GM10266 (cell line): ENCODE results near the gene UNC45B.

Experiments used
- DNase-seq: peaks from one replicate; pipeline ENCODE4 v3.0.0; 2012; ENCODE audit errors: extremely low spot score
- TF ChIP-seq, protein P1 (sequence below): IDR thresholded peaks from 2 replicates; pipeline ENCODE4 v1.5.1; 2012; ENCODE audit warnings: mild to moderate bottlenecking, low read depth; ENCODE audit not compliant: control insufficient read depth, insufficient read depth; ENCODE audit errors: missing control alignments

The UNC45B gene

DNA sequence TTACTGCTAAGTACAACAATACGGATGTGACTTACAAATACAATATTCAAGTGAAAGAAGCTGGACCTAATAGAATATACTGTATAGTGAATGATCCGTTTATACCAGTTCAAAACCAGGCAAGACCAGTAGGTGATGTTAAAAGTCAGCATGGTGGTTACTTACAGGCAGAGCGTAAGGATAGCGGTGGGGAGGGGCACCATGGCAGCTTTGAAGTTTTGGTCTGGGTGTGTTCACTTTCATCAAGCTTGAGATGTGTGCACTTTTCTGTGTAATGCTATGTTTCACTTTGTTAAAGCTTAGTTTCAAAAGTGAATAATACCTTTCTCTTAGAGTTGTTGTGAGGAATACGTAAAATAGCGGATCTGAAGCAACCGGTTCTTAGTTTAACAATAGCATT, 63.1 kb downstream of the UNC45B start:
- DNase-seq, result no peak
- TF ChIP-seq, protein P1, sequence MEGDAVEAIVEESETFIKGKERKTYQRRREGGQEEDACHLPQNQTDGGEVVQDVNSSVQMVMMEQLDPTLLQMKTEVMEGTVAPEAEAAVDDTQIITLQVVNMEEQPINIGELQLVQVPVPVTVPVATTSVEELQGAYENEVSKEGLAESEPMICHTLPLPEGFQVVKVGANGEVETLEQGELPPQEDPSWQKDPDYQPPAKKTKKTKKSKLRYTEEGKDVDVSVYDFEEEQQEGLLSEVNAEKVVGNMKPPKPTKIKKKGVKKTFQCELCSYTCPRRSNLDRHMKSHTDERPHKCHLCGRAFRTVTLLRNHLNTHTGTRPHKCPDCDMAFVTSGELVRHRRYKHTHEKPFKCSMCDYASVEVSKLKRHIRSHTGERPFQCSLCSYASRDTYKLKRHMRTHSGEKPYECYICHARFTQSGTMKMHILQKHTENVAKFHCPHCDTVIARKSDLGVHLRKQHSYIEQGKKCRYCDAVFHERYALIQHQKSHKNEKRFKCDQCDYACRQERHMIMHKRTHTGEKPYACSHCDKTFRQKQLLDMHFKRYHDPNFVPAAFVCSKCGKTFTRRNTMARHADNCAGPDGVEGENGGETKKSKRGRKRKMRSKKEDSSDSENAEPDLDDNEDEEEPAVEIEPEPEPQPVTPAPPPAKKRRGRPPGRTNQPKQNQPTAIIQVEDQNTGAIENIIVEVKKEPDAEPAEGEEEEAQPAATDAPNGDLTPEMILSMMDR, result no peak

DNA sequence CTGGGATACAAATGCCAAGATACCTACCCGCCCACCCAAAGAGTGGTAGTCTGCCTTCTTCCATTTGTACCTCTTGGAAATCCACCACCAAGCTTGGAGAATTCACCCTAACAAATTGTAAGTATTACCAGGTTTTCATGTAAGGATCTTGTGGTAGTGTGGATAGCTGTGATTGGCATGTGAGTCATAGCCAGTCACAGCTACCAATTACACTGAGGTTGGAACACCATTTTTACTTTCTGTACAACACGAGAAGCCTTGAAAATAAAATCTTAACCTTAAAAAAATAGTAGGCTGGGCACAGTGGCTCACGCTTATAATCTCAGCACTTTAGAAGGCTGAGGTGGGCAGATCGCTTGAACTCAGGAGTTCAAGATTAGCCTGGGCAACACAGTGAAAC, 65.1 kb downstream of the UNC45B start:
- TF ChIP-seq, protein P1, result no peak
- DNase-seq, result no peak

DNA sequence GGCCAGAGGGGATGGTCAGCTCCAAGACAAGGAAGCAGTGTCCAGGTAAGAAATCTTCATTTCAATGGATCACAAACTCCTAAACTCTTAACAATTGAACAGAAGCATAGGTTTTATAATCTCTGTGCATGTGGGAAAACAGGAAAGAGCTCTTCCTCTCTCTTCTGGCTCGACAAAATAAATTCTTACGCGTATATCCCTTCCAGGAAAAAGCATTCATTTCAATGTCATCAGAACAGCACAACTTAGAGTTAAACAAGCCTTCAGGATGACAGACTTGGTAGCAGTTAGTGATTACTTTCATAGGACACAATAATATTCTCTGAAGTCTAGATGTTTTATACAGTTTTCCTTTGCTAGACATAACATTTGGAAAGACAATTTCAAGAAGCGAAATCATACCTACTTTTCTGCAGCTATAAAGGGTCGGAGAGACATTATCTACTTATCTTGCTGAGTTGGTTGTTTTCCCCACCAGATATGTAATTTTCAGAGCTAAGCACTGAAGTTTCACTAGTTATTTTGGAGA, 65.9 kb downstream of the UNC45B start:
- no peak for DNase-seq
- TF ChIP-seq, protein P1, result no peak

DNA sequence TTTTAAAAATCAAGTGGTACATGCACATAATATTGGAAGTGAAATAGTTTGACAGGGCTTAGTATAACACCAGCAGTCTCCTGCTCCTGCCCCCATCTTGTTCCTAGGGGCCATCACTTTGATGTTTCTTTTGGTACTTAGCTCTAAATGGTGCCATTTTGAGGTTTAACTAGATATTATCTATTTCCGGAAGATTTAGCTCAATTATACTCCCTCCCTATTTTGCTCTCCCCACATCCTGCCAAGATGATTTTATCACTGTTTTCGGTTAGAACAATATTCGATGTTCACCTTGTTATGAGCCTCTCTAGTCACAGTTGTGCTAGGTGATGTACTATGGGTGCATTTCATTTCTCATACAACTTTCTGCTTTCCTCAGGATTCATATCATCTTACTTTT, 66.6 kb downstream of the UNC45B start:
- TF ChIP-seq, protein P1, result no peak
- no peak for DNase-seq

DNA sequence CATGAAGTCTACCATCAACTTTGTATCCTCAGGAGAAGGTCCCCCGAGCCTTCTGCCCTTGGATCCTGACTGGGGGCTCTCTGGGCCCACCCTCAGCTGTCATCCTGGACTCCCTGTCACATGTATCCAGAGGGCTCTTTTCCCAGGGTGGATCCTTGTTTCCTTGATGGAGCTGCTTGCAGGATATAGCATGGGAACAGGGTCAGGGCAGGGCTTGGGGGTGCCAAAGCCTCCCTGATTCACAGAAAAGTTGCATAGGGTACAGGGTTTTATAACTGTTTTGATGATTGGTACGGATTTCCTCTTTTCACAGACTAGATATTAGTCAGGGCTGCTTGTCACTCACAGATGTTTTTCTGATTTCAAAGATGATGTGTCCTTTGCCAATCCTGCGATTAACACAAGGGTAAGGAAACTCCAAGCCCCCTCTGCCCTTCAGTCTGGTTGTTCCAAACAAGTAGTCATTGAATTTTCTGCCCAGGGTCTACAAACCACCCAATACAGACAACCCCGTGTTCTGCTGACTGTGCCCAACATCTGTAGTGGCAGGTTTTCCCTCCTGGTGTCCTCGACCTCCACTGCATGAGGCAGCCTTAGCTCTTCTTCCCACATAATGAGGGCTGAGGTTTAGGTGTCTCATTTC, 67.1 kb downstream of the UNC45B start:
- TF ChIP-seq, protein P1, result no peak
- DNase-seq, result no peak

DNA sequence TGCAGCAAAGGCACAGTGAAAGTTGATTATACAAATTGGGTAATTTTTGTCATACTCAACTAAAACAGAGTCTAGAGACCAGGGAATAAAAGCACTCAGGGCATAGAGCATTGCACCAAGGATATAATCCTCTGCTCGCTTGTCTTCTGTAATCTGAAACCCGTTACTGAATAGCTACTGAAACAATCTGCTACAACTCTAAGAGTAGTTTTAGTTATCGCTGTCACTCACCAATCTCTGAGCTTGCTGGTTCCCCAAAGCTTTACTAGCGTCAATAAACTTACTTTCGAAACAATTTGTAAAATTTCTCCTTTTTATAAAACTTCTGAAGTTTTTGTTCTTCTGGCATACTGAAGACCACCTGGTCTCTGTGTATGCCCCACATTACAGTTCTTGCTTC, 69.5 kb downstream of the UNC45B start:
- DNase-seq, result no peak

DNA sequence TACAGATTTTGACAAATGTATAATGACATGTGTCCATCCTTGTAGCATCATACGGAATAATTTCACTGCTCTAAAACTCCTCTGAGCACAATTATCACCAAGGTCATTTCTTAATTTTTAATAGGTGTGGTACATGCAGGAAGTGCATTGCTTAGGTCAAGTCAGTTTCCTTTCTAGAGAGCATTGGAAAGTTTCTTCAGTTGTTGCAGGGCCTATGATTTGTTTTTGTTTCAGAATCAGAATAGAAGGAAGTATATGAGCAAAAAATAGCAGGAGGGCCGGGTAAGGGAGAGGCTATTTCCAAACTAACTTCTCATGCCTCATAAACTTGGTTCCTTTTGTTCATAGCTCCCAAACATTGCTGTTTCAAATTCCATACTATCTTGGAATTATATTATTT, 71.3 kb downstream of the UNC45B start:
- TF ChIP-seq, protein P1, result no peak
- peak; percentile 25 for DNase-seq

More for the DNA sequence above, 69.5 kb downstream of the UNC45B start:
- TF ChIP-seq, protein P1, result no peak
